HAP-1 (cell line): ENCODE measurements around the gene TGM6.

Experiments used
- DNase-seq, 2 experiments: peaks; one replicate each; pipeline ENCODE4 v3.0.0-alpha.2; 2016 to 2020; ENCODE audit warnings: low spot score in 2 of 2
- H3K27me3 ChIP-seq: fragments of 250-450 bp; sonication (Bioruptor Pico); 2 replicates; pipeline ENCODE4 v1.5.1; 2020; ENCODE audit warnings: low read depth, mild to moderate bottlenecking, moderate library complexity
- H3K36me3 ChIP-seq: fragments of 250-450 bp; sonication (Bioruptor Pico); replicated peaks from 2 replicates; pipeline ENCODE4 v1.5.1; 2020; ENCODE audit warnings: mild to moderate bottlenecking
- H3K4me1 ChIP-seq: fragments of 250-450 bp; sonication (Bioruptor Pico); 2 replicates; pipeline ENCODE4 v1.5.1; 2020; ENCODE audit warnings: mild to moderate bottlenecking
- H3K4me3 ChIP-seq: fragments of 250-450 bp; sonication (Bioruptor Pico); 2 replicates; pipeline ENCODE4 v1.5.1; 2020; ENCODE audit warnings: mild to moderate bottlenecking, moderate library complexity
- H3K9me3 ChIP-seq: fragments of 250-450 bp; sonication (Bioruptor Pico); 2 replicates; pipeline ENCODE4 v1.5.1; 2020; ENCODE audit warnings: mild to moderate bottlenecking, moderate library complexity
- in situ Hi-C: fragments of 300-500 bp; cut with MboI; formaldehyde crosslinking; loops from 3 replicates; pipeline ENCODE4 v1.14.3; 2020; ENCODE audit warnings: low sequenced_read_pairs, inconsistent platforms, mixed read lengths

TGM6 gene

DNA sequence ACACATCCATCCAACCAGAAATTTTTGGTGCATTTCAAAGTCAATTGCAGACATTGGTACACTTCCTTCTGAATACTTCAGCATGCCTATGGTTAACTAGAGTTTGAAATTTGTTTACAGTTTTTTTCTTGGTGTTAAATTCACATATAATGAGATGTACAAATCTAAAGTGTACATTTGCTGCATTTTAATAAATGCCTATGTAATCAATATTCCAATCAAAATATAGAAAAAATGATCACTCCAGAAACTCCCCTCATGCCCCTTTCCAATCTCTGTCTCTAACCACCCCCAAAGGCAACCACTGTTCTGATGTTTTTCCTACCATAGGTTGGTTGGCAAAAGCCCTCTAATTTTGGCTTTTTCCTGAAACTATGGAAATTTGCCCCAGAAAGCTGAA lies 7.6 kb upstream of the TGM6 start:
- Histone ChIP-seq H3K4me3 (no peak overlapping the region), H3K36me3 (no peaks in the 10 kb centered on the region), H3K9me3 (no peaks in the 10 kb centered on the region), H3K27me3 (0 out of 2 replicates have a peak, but pooled peaks cover 3% of the 10 kb centered on the region), H3K4me1 (no peaks in the 10 kb centered on the region)
- DNase-seq: no peak
- in situ Hi-C loops: no loop called here

DNA sequence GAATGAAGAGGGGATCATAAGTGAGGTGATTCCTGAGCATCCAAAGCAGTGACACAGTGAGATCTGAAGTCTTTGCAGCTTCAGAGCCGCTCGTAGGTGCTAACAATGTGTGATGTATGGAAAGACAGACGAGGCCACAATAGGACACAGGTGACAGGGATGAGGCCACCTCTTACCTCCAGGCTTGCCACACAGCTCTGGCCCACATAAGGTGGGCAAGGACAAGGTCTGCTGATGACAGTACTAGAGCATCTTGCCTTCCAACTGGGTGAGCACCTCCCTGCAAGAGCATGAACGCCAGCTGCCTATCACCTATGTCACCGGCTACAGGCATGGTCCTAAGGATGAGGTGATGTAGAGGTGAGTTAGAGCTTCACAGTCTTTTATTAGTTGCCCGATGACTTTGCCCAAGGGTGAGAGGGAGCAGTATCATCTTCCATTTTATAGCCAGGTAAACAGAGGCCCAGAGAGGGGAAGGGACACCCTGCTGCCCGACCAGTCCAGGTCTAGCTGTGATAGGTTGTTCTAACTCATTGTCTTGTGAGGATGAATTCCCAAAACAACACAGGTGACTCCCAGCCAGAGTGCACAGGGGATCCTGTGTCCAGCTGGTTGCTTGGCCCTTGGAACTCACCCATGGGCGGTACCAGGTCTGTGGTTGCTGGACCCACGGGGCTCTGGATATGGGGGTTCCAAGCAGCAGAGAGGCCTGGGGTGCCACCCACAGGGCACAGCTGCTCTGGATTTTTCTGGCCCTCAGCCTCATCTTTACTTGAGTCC lies 6.2 kb upstream of the TGM6 start:
- no peak for DNase-seq

DNA sequence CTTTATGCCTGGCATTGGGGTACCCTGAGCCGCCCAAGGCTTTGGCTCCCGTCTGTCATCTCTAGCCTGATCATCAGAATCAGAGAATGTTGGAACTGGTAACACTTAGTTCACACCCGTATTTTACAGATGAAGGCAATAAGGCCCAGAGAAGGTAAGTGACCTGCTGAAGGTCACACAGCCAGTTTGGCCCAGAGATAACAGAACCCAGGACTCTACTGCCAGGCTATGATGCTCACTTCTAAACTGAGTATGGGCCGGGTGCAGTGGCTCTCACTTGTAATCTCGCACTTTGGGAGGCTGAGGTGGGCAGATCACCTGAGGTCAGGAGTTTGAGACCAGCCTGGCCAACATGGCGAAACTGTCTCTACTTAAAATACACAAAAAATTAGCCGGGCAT lies 1.8 kb upstream of the TGM6 start:
- no peak for DNase-seq
- Histone ChIP-seq H3K27me3 (peaks cover 6% of the 10 kb centered on the region; the same call in 1 of the 2 replicates), H3K9me3 (no peaks in the 10 kb centered on the region), H3K36me3 (no peaks in the 10 kb centered on the region), H3K4me3 (no peak overlapping the region), H3K4me1 (no peaks in the 10 kb centered on the region; the same call in 1 of the 2 replicates)
- in situ Hi-C loops: no loop called here

More for the DNA sequence above, 6.2 kb upstream of the TGM6 start:
- in situ Hi-C loops: no loop called here
- Histone ChIP-seq H3K9me3 (no peaks in the 10 kb centered on the region), H3K4me3 (no peak overlapping the region), H3K27me3 (peaks cover 6% of the 10 kb centered on the region; the same call in 1 of the 2 replicates), H3K4me1 (no peaks in the 10 kb centered on the region), H3K36me3 (no peaks in the 10 kb centered on the region)

DNA sequence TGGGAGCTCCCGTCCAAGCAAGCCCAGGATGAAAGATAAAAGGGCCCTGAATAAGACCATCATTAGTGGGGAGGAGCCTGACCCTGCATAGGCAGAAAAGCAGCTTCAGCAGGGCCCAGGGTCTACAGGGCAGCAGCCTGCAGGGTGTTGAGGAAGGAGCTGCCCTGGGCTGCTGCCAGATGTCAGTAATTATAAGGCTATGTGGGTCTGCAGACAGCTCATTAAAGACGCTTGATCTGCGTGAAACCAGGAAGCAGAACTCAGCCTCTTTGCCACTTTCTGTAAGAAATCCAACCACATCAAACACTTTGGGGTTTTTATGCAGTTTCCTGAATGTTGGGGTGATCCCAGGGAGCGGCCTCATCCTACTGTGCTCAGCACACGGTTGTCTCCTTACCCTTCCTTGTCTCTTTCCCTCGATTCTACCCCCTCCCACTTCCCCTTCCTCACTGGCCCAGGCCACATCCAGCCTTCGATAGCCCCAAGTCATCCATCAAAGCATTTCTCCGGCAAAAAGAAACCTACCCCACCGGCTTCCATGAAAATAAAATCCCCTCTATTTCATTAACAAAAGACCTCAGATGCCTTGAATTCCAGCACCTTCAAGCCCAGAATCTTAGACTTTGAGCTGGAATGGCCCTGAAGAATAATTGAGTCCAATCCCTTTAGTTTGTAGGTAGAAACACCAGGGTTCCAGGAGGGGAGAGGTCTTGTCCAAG lies 1.0 kb upstream of the TGM6 start:
- Histone ChIP-seq H3K4me3 (no peak overlapping the region), H3K9me3 (no peaks in the 10 kb centered on the region), H3K36me3 (no peaks in the 10 kb centered on the region), H3K27me3 (peaks cover 3% of the 10 kb centered on the region; the same call in 1 of the 2 replicates), H3K4me1 (no peaks in the 10 kb centered on the region; the same call in 1 of the 2 replicates)
- in situ Hi-C loops: no loop called here
- peak in 1 of 2 experiments; percentile 18 for DNase-seq

DNA sequence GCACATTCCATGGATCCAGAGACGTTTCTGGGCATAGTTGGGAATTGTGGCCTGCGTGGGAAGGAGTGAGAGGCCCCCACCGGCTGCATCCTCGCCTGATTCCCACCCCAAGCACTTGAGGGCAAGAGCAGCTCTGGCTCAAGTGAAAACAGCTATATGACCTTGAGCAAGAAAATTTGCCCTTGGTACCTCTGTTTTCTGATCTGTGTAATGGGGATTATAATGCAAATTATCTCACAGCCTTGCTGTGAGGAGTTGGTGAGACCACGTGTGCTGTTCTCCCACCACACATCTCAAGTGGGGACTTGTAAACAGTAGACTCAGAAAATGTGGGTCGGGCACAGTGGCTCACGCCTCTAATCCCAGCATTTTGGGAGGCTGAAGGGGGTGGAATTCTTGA lies 602 bp downstream of the TGM6 start:
- H3K4me3 ChIP-seq: no peak overlapping the region
- no peaks in the 10 kb centered on the region for H3K9me3 ChIP-seq
- H3K4me1 ChIP-seq: no peaks in the 10 kb centered on the region; the same call in 1 of the 2 replicates
- H3K36me3 ChIP-seq: no peaks in the 10 kb centered on the region
- in situ Hi-C loops: no loop called here
- H3K27me3 ChIP-seq: peaks cover 3% of the 10 kb centered on the region; the same call in 1 of the 2 replicates
- no peak for DNase-seq

DNA sequence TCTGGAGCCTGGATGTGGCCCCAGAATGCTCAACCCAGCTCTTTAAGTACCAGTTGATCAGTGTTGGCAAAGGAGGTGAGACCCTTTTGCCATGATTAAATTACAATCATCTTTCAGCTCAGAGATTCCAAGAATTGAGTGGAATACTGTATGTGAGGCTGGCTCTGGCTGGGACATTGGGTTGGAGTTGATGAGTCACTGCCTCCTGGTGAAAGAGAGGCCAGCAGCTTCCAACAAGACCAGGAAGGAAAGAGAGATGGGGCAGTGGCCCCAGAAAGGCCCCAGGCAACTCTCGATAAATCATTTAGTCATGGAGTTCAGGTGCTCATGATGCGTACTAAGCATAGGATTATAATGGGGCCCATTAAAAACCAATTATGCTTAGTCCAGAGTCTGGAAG lies 2.1 kb downstream of the TGM6 start:
- Histone ChIP-seq H3K9me3 (no peaks in the 10 kb centered on the region), H3K27me3 (peaks cover 3% of the 10 kb centered on the region; the same call in 1 of the 2 replicates), H3K4me3 (no peak overlapping the region), H3K36me3 (no peaks in the 10 kb centered on the region), H3K4me1 (no peaks in the 10 kb centered on the region; the same call in 1 of the 2 replicates)
- no peak for DNase-seq
- in situ Hi-C loops: no loop called here

DNA sequence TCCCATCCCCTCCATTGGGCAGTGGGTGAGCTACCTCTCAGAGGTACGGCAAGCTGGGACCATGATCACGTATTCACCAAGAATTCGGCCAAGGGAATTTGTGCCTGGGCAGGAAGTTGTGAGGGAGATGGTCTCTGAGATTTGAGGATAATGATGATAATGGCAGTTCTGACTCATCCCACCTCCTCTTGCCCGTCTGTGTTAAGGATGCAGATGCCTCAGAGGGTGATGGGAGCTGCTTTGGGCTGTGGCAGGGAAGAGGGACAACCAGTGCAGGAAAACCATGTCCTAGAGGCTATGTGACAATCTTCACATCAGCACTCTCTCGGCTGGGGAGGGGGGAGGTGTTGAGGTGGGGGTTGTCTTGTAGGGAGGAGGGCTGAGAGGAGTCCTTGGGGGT lies 4.3 kb downstream of the TGM6 start:
- no peak overlapping the region for H3K4me3 ChIP-seq
- H3K36me3 ChIP-seq: no peaks in the 10 kb centered on the region
- no peaks in the 10 kb centered on the region for H3K27me3 ChIP-seq
- no peak for DNase-seq
- no peaks in the 10 kb centered on the region for H3K4me1 ChIP-seq
- in situ Hi-C loops: no loop called here
- H3K9me3 ChIP-seq: no peaks in the 10 kb centered on the region

DNA sequence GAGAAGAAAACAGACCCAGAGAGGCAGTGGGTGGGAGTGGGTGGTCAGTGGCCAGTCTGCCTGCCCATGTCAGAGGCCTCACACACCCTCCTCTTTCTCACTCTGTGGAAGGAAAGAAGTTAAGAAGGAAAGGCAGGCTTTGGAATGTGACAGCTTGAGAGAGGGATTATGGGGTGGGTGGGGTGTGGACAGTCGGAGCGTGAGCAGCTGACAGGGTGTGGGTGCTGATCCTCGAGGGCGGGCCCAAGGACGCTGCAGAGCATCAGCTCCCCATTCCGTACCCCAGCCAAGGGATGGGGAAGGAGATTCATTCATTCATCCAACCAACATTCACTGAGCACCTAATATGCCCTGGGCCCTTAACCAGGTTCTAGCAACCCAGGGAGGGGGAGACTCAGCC lies 4.8 kb downstream of the TGM6 start:
- H3K36me3 ChIP-seq: no peaks in the 10 kb centered on the region
- DNase-seq: no peak
- in situ Hi-C loops: no loop called here
- no peaks in the 10 kb centered on the region for H3K9me3 ChIP-seq
- H3K27me3 ChIP-seq: no peaks in the 10 kb centered on the region; the same call in 1 of the 2 replicates
- no peaks in the 10 kb centered on the region for H3K4me1 ChIP-seq
- H3K4me3 ChIP-seq: no peak overlapping the region

DNA sequence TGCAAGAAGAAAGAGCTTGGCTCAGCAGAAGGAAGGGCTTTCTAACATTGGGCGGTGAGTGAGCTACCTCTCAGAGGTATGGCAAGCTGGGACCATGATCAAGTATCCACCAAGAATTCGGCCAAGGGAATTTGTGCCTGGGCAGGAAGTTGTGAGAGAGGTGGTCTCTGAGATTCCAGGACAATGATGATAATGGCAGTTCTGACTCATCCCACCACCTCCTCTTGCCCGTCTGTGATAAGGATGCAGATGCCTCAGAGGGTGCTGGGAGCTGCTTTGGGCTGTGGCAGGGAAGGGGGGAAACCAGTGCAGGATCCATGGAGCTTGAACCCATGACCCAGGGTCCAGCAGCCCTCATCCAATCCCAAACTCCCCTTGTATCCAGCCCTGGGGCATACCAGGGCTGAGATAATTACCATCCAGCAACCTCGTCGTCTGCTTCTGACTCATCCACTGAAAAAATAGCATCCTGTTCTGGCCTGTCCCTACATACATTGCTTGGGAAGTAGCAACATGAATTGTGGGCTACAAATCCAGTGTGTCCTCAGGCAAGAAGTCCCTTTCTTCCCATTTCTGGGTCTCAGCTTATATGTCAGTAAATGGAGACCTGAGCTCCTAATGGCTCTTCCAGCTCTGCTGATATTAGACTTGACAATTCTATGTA lies 5.9 kb downstream of the TGM6 start:
- in situ Hi-C loops: no loop called here
- no peaks in the 10 kb centered on the region for H3K36me3 ChIP-seq
- no peaks in the 10 kb centered on the region; the same call in 1 of the 2 replicates for H3K27me3 ChIP-seq
- no peak overlapping the region for H3K4me3 ChIP-seq
- H3K4me1 ChIP-seq: no peaks in the 10 kb centered on the region
- H3K9me3 ChIP-seq: no peaks in the 10 kb centered on the region
- no peak for DNase-seq

DNA sequence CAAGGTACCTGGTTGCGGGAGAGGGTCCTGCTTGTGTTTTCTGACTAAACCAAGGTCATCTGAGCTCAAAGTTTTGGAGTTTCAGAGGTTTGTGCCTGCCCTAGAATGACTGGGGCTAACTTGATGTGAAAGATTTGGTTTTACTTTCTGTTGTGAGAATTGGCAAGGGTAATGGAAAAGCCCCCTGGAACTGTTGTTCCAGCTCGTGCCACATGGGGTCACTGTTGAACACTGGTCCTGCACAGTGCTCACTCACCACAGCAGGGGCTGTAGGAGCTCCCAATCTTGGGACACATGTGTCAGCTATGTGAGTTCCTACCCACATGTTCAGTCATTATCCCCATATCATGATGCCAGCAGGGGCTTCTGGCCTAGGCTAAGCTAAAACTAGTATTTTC lies 6.5 kb downstream of the TGM6 start:
- no peaks in the 10 kb centered on the region for H3K9me3 ChIP-seq
- in situ Hi-C loops: no loop called here
- H3K4me1 ChIP-seq: no peaks in the 10 kb centered on the region
- H3K4me3 ChIP-seq: no peak overlapping the region
- no peaks in the 10 kb centered on the region for H3K36me3 ChIP-seq
- peak in 1 of 2 experiments; percentile 73 for DNase-seq
- no peaks in the 10 kb centered on the region; the same call in 1 of the 2 replicates for H3K27me3 ChIP-seq

DNA sequence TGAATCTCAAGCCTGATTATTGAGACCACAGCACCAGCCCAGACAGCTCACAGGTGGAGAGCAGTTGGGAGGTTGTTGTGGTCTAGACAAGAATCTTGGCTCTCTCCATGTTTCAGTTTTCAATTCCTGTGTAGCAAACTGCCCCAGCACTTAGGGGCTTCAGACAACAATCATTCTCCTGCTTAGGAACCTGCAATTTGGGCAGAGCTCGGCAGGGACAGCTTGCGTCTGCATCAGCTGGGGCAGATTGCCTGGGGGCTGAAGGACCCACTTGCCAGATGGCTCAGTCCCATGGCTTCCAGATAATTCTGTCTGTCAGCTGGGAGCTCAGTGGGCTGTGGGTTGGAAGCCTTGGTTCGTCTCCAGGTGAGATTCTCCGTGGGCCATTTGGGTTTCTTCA lies 6.9 kb downstream of the TGM6 start:
- no peak for DNase-seq

DNA sequence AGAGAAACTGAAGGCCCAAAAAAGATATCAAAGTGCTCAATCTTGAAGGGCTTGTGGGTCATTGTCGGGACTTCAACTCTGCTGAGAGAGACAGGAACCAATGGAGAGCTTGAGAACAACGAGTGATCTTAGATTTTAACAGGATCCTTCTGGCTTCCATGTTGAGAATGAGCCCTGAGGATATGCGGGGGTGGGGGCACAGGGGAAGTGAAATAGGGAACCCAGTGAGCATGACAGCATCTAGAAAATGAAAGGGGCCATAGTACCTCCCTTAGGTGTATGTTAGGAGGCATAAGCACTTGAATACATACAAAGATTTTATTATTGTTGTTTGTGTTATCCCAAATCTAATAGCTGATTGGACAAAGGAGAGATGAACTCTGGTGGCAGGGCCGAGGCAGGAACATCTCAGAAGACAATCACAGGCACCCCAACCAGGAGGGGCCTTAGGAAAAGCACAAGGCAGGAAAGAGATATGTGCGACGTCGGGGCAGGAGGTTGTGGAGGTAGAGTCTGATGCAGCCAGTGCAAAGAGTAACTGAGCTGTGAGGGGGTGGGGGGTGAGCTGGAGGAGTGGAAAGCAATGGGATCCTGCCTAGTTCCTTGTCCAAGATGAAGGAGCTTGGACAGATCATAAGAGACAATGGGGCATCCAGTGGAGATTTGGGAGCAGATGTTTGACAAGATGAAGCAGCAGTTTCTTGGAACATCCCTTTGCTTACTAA lies 10.4 kb downstream of the TGM6 start:
- H3K4me3 ChIP-seq: no peak overlapping the region
- in situ Hi-C loops: no loop called here
- H3K36me3 ChIP-seq: no peaks in the 10 kb centered on the region
- H3K9me3 ChIP-seq: no peaks in the 10 kb centered on the region
- no peaks in the 10 kb centered on the region; the same call in 1 of the 2 replicates for H3K27me3 ChIP-seq
- no peak for DNase-seq
- H3K4me1 ChIP-seq: no peaks in the 10 kb centered on the region

More for the DNA sequence above, 6.9 kb downstream of the TGM6 start:
- Histone ChIP-seq H3K4me1 (no peaks in the 10 kb centered on the region), H3K9me3 (no peaks in the 10 kb centered on the region), H3K36me3 (no peaks in the 10 kb centered on the region), H3K4me3 (no peak overlapping the region), H3K27me3 (no peaks in the 10 kb centered on the region; the same call in 1 of the 2 replicates)
- in situ Hi-C loops: no loop called here

DNA sequence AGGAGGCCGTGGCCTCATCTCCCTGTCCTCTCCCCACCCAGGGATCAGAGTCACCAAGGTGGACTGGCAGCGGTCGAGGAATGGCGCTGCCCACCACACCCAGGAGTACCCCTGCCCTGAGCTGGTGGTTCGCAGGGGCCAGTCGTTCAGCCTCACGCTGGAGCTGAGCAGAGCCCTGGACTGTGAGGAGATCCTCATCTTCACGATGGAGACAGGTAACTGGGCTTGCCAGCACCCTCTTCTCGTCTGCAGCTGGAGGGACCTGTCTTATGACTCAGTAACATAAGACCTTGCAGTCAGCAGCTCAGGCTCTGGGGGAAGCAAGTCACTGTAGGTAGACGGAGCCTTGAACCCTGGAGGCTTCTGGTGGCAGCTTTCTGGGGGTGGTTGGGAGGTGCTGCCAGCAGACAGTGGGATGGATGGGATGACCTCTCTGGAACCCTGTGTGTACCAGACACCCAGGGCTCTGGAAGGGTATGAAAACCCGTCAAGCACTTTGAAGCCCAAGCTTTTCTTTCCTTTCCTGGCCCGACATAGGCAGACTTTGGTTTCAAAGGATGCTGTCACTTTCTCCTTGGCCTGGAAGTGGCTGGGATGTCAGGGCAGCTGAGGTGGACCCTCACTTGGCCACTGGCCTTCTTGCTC lies 13.8 kb downstream of the TGM6 start:
- H3K9me3 ChIP-seq: no peaks in the 10 kb centered on the region
- in situ Hi-C loops: no loop called here
- no peak overlapping the region for H3K4me3 ChIP-seq
- H3K27me3 ChIP-seq: no peaks in the 10 kb centered on the region; the same call in 1 of the 2 replicates
- DNase-seq: no peak
- no peaks in the 10 kb centered on the region for H3K4me1 ChIP-seq
- no peaks in the 10 kb centered on the region for H3K36me3 ChIP-seq
